Type B pancreatic cell (in vitro differentiated cells): Measurements from ENCODE around the gene VCL. TPM values are rescaled to one million over a fixed set of nuclear protein-coding genes. Genes with fewer than 3 reads are reported as not detected.

Source experiments
- DNase-seq: peaks from one replicate; pipeline ENCODE4 v3.0.0; 2021; ENCODE audit warnings: mixed read lengths; ENCODE audit not compliant: unreplicated experiment; ENCODE audit errors: extremely low spot score
- H3K27ac Mint-ChIP-seq: 2 replicates; pipeline ENCODE4 v1.8.0; 2021; ENCODE audit warnings: mild to moderate bottlenecking, mixed read lengths
- H3K27me3 Mint-ChIP-seq: 2 replicates; pipeline ENCODE4 v1.8.0; 2021; ENCODE audit warnings: mixed read lengths
- H3K36me3 Mint-ChIP-seq: 2 replicates; pipeline ENCODE4 v1.8.0; 2021; ENCODE audit warnings: mixed read lengths
- H3K4me1 Mint-ChIP-seq: one replicate; pipeline ENCODE4 v1.8.0; 2021; ENCODE audit warnings: mixed read lengths; ENCODE audit not compliant: unreplicated experiment
- H3K4me3 Mint-ChIP-seq: 2 replicates; pipeline ENCODE4 v1.8.0; 2021; ENCODE audit warnings: mild to moderate bottlenecking, mixed read lengths
- H3K9me3 Mint-ChIP-seq: 2 replicates; pipeline ENCODE4 v1.8.0; 2021; ENCODE audit warnings: mixed read lengths
- CTCF ChIP-seq: fragments of 200-600 bp; sonication (generic); conservative IDR thresholded peaks from 2 replicates; pipeline ENCODE4 v1.5.0; 2021; ENCODE audit warnings: antibody characterized with exemption, mild to moderate bottlenecking
- total RNA-seq: library from RNA; stranded (reverse); gene quantifications from 2 replicates; pipeline ENCODE4 v1.2.1, GENCODE V29; 2021; ENCODE audit warnings: low replicate concordance

Gene VCL
- total RNA-seq, 1 donor from 2014 or later = 125 TPM

- Mint-ChIP-seq H3K27ac (no peak overlapping the region), H3K9me3 (no peaks in the 10 kb centered on the region), H3K4me3 (no peak overlapping the region), H3K4me1 (peaks cover 6% of the 10 kb centered on the region), H3K27me3 (no peaks in the 10 kb centered on the region), H3K36me3 (peaks cover 45% of the 10 kb centered on the region)
- DNase-seq = no peak
- no peak for TF ChIP-seq CTCF
These were observed 115.6 kb downstream of the VCL start for GRCh38 chr10:74113546-74113945.

GRCh38 chr10:74114041-74114448 lies 116.1 kb downstream of the VCL start:
- Mint-ChIP-seq H3K9me3 (no peaks in the 10 kb centered on the region), H3K4me1 (peaks cover 8% of the 10 kb centered on the region), H3K36me3 (peaks cover 48% of the 10 kb centered on the region), H3K27ac (peak overlapping the region; percentile 67), H3K4me3 (no peak overlapping the region), H3K27me3 (no peaks in the 10 kb centered on the region)
- no peak for DNase-seq
- no peak for TF ChIP-seq CTCF

GRCh38 chr10:74117738-74118137 lies 119.8 kb downstream of the VCL start:
- Mint-ChIP-seq H3K4me1 (peaks cover 17% of the 10 kb centered on the region), H3K4me3 (no peak overlapping the region), H3K9me3 (no peaks in the 10 kb centered on the region), H3K27ac (no peak overlapping the region), H3K36me3 (peaks cover 38% of the 10 kb centered on the region), H3K27me3 (no peaks in the 10 kb centered on the region)
- no peak for TF ChIP-seq CTCF
- DNase-seq = no peak

- Mint-ChIP-seq H3K9me3 (no peaks in the 10 kb centered on the region), H3K4me1 (peaks cover 17% of the 10 kb centered on the region), H3K36me3 (peaks cover 36% of the 10 kb centered on the region), H3K27me3 (no peaks in the 10 kb centered on the region), H3K27ac (peak overlapping the region; percentile 20), H3K4me3 (no peak overlapping the region)
- DNase-seq = no peak
- no peak for TF ChIP-seq CTCF
These were observed 120.9 kb downstream of the VCL start for GRCh38 chr10:74118804-74119203.

- TF ChIP-seq CTCF = no peak
- peaks cover 17% of the 10 kb centered on the region for H3K4me1 Mint-ChIP-seq
- no peak overlapping the region for H3K27ac Mint-ChIP-seq
- no peaks in the 10 kb centered on the region for H3K27me3 Mint-ChIP-seq
- no peaks in the 10 kb centered on the region for H3K9me3 Mint-ChIP-seq
- H3K4me3 Mint-ChIP-seq = no peak overlapping the region
- no peak for DNase-seq
- peaks cover 34% of the 10 kb centered on the region for H3K36me3 Mint-ChIP-seq
These were observed 123.0 kb downstream of the VCL start for GRCh38 chr10:74120911-74121310.

GRCh38 chr10:74121368-74121767 lies 123.5 kb downstream of the VCL start:
- no peaks in the 10 kb centered on the region for H3K27me3 Mint-ChIP-seq
- H3K9me3 Mint-ChIP-seq = no peaks in the 10 kb centered on the region
- peaks cover 34% of the 10 kb centered on the region for H3K36me3 Mint-ChIP-seq
- no peak overlapping the region for H3K27ac Mint-ChIP-seq
- no peak for DNase-seq
- peaks cover 17% of the 10 kb centered on the region for H3K4me1 Mint-ChIP-seq
- no peak overlapping the region for H3K4me3 Mint-ChIP-seq
- no peak for TF ChIP-seq CTCF
